Mesenchymal stem cell (in vitro differentiated cells and primary cell): ENCODE results near the gene NDE1.

Source experiments
- DNase-seq: peaks from one replicate; pipeline ENCODE4 v3.0.0-alpha.2; 2013
- H2AFZ ChIP-seq: one replicate; pipeline ENCODE4 v1.6.1; 2013; ENCODE audit warnings: low read depth, mild to moderate bottlenecking, control low read depth, inconsistent platforms, low read length, moderate library complexity
- H2AK5ac ChIP-seq: 2 replicates; pipeline ENCODE4 v1.6.1; 2013; ENCODE audit warnings: low read length, moderate library complexity, mild to moderate bottlenecking, inconsistent platforms; ENCODE audit not compliant: severe bottlenecking
- H2BK120ac ChIP-seq: one replicate; pipeline ENCODE4 v1.6.1; 2013; ENCODE audit warnings: low read depth, mild to moderate bottlenecking, inconsistent platforms, low read length, moderate library complexity
- H2BK12ac ChIP-seq, 2 experiments: one replicate each; pipeline ENCODE4 v1.6.1; 2013; ENCODE audit warnings: inconsistent platforms in 2 of 2, low read length in 2 of 2, mild to moderate bottlenecking in 2 of 2, moderate library complexity in 2 of 2, control low read depth in 1 of 2
- H2BK15ac ChIP-seq: one replicate; pipeline ENCODE4 v1.6.1; 2013; ENCODE audit warnings: mild to moderate bottlenecking, low read depth, inconsistent platforms; ENCODE audit not compliant: poor library complexity, severe bottlenecking
- H2BK5ac ChIP-seq: 2 replicates; pipeline ENCODE4 v1.6.1; 2013; ENCODE audit warnings: low read depth, mild to moderate bottlenecking, low read length, control low read depth, inconsistent platforms; ENCODE audit not compliant: poor library complexity, severe bottlenecking
- H3K14ac ChIP-seq, 2 experiments: one replicate each; pipeline ENCODE4 v1.6.1; 2013; ENCODE audit warnings: inconsistent platforms in 2 of 2, low read length in 2 of 2, control low read depth in 1 of 2, mild to moderate bottlenecking in 1 of 2, moderate library complexity in 1 of 2
- H3K18ac ChIP-seq, 2 experiments: one replicate each; pipeline ENCODE4 v1.6.1; 2013; ENCODE audit warnings: inconsistent platforms in 2 of 2, low read length in 2 of 2, control low read depth in 1 of 2, low read depth in 1 of 2, mild to moderate bottlenecking in 1 of 2
- H3K23ac ChIP-seq, 2 experiments: one replicate each; pipeline ENCODE4 v1.6.1; 2013; ENCODE audit warnings: inconsistent platforms in 2 of 2, low read length in 2 of 2, mild to moderate bottlenecking in 2 of 2, moderate library complexity in 2 of 2, control low read depth in 1 of 2
- H3K27ac ChIP-seq: 2 replicates; pipeline ENCODE4 v1.5.1; 2013; ENCODE audit warnings: mild to moderate bottlenecking, moderate library complexity, low read length, control low read depth, inconsistent platforms; ENCODE audit not compliant: poor library complexity, severe bottlenecking
- H3K27me3 ChIP-seq, 2 experiments: 2 replicates each; pipeline versions ENCODE4 v1.6.1 to v1.7.0; 2013; ENCODE audit warnings: low read length in 2 of 2, mild to moderate bottlenecking in 2 of 2, moderate library complexity in 2 of 2, control low read depth in 1 of 2, inconsistent platforms in 1 of 2; ENCODE audit not compliant: control insufficient read depth in 1 of 2, insufficient read depth in 1 of 2
- H3K36me3 ChIP-seq, 2 experiments: 2 replicates each; pipeline versions ENCODE4 v1.6.1 to v1.7.0; 2013; ENCODE audit warnings: low read length in 2 of 2, control low read depth in 1 of 2, inconsistent platforms in 1 of 2, low read depth in 1 of 2, mild to moderate bottlenecking in 1 of 2; ENCODE audit not compliant: insufficient read depth in 2 of 2, control insufficient read depth in 1 of 2
- H3K4ac ChIP-seq, 2 experiments: one replicate each; pipeline ENCODE4 v1.6.1; 2013; ENCODE audit warnings: inconsistent platforms in 2 of 2, low read length in 2 of 2, mild to moderate bottlenecking in 2 of 2, moderate library complexity in 2 of 2, control low read depth in 1 of 2, low read depth in 1 of 2
- H3K4me1 ChIP-seq: 2 replicates; pipeline ENCODE4 v1.6.1; 2013; ENCODE audit warnings: low read depth, low read length, control low read depth; ENCODE audit not compliant: control insufficient read depth, insufficient read depth
- H3K4me2 ChIP-seq: 2 replicates; pipeline ENCODE4 v1.6.1; 2013; ENCODE audit warnings: low read length, mild to moderate bottlenecking, inconsistent platforms; ENCODE audit not compliant: poor library complexity, severe bottlenecking
- H3K4me3 ChIP-seq, 2 experiments: 2 replicates each; pipeline versions ENCODE4 v1.5.1 to v1.7.0; 2013; ENCODE audit warnings: low read length in 2 of 2, mild to moderate bottlenecking in 2 of 2, control low read depth in 1 of 2, low read depth in 1 of 2; ENCODE audit not compliant: insufficient read depth in 1 of 2
- H3K79me1 ChIP-seq: replicated peaks from 2 replicates; pipeline ENCODE4 v1.6.1; 2013; ENCODE audit warnings: mild to moderate bottlenecking, control low read depth, low read length, inconsistent platforms; ENCODE audit not compliant: poor library complexity, severe bottlenecking
- H3K9ac ChIP-seq: 2 replicates; pipeline ENCODE4 v1.7.0; 2013; ENCODE audit warnings: mild to moderate bottlenecking, low read length, moderate library complexity
- H3K9me3 ChIP-seq: 2 replicates; pipeline ENCODE4 v1.7.0; 2013; ENCODE audit warnings: mild to moderate bottlenecking, low read length; ENCODE audit not compliant: control insufficient read depth
- H4K8ac ChIP-seq: one replicate; pipeline ENCODE4 v1.6.1; 2013; ENCODE audit warnings: inconsistent platforms, mild to moderate bottlenecking, low read length, moderate library complexity
- H4K91ac ChIP-seq: one replicate; pipeline ENCODE4 v1.6.1; 2013; ENCODE audit warnings: mild to moderate bottlenecking, low read length, inconsistent platforms
- WGBS: methylation state at CpG from one replicate; pipeline ENCODE4 v1.1.7; 2013; ENCODE audit warnings: mixed read lengths; 5-methylcytosine and 5-hydroxymethylcytosine counted together

Gene NDE1

GRCh38 chr16:15642557-15643047 is 7.4 kb upstream of the NDE1 start:
- DNase-seq, result peak; percentile 75
- Histone ChIP-seq H2AFZ (peak overlapping the region; percentile 16), H3K18ac (peak overlapping the region; percentile 63 to 95), H3K4me1 (peaks cover 3% of the 10 kb centered on the region), H3K14ac (peak overlapping the region in 1 of 2 experiments; percentile 22), H3K4ac (peak overlapping the region; percentile 54 to 90), H3K27ac (peak overlapping the region; percentile 86), H2AK5ac (no peak overlapping the region), H2BK15ac (peak overlapping the region; percentile 77), H2BK120ac (no peak overlapping the region), H2BK5ac (peak overlapping the region; percentile 4), H3K79me1 (peaks cover 3% of the 10 kb centered on the region), H3K9me3 (no peaks in the 10 kb centered on the region), H2BK12ac (peak overlapping the region; percentile 27 to 56), H3K4me2 (peak overlapping the region; percentile 74), H3K23ac (no peak overlapping the region), H3K36me3 (peaks cover 10 to 17% of the 10 kb centered on the region in 2 experiments), H4K8ac (peak overlapping the region; percentile 97), H3K27me3 (no peaks in the 10 kb centered on the region), H4K91ac (peak overlapping the region; percentile 97), H3K9ac (peak overlapping the region; percentile 100), H3K4me3 (peak overlapping the region; percentile 87 to 99)
- WGBS, result 0% methylated on average over 20 of the region's 23 CpGs

GRCh38 chr16:15643048-15643945 is 6.7 kb upstream of the NDE1 start, which contains the start of gene MARF1:
Gene MARF1 (minus strand): TSS chr16:15643154. CDS start chr16:15639233, 3,921 bp downstream.
- H2AK5ac ChIP-seq, result peak within 1 kb of the TSS; percentile 99
- H3K9me3 ChIP-seq, result no peaks in the 10 kb centered on the region
- H3K79me1 ChIP-seq, result peaks cover 1% of the 10 kb centered on the region
- peak within 1 kb of the TSS; percentile 66 for H2AFZ ChIP-seq
- H2BK15ac ChIP-seq, result peak within 1 kb of the TSS; percentile 77
- H3K4ac ChIP-seq, result peak within 1 kb of the TSS; percentile 98 to 99
- peak within 1 kb of the TSS; percentile 99 for H2BK120ac ChIP-seq
- peak within 1 kb of the TSS; percentile 27 to 56 for H2BK12ac ChIP-seq
- peaks cover 3% of the 10 kb centered on the region for H3K4me1 ChIP-seq
- H4K8ac ChIP-seq, result peak within 1 kb of the TSS; percentile 97
- peak within 1 kb of the TSS; percentile 99 for H2BK5ac ChIP-seq
- peak within 1 kb of the TSS; percentile 90 to 99 for H3K18ac ChIP-seq
- peak within 1 kb of the TSS; percentile 22 to 82 for H3K14ac ChIP-seq
- 2% methylated on average over 56 of the region's 58 CpGs for WGBS
- peaks cover 4 to 10% of the 10 kb centered on the region in 2 experiments for H3K36me3 ChIP-seq
- DNase-seq, result peak; percentile 95
- peak within 1 kb of the TSS; percentile 91 to 99 for H3K4me3 ChIP-seq
- H3K4me2 ChIP-seq, result peak within 1 kb of the TSS; percentile 94
- peak within 1 kb of the TSS; percentile 100 for H3K27ac ChIP-seq
- no peaks in the 10 kb centered on the region for H3K27me3 ChIP-seq
- peak within 1 kb of the TSS in 1 of 2 experiments; percentile 94 for H3K23ac ChIP-seq
- peak within 1 kb of the TSS; percentile 100 for H3K9ac ChIP-seq
- peak within 1 kb of the TSS; percentile 97 for H4K91ac ChIP-seq

- H2AK5ac ChIP-seq, result peak overlapping the region; percentile 37
- peak overlapping the region in 1 of 2 experiments; percentile 11 for H3K18ac ChIP-seq
- H3K79me1 ChIP-seq, result peaks cover 1% of the 10 kb centered on the region
- H3K23ac ChIP-seq, result no peak overlapping the region
- peaks cover 3 to 4% of the 10 kb centered on the region in 2 experiments for H3K36me3 ChIP-seq
- H2BK15ac ChIP-seq, result no peak overlapping the region
- H3K4me1 ChIP-seq, result peaks cover 3% of the 10 kb centered on the region
- H2BK5ac ChIP-seq, result no peak overlapping the region
- peak overlapping the region; percentile 94 for H3K4me2 ChIP-seq
- no peak overlapping the region for H2BK12ac ChIP-seq
- peak overlapping the region; percentile 100 for H3K27ac ChIP-seq
- peak overlapping the region; percentile 100 for H3K9ac ChIP-seq
- H2BK120ac ChIP-seq, result no peak overlapping the region
- H2AFZ ChIP-seq, result no peak overlapping the region
- peak overlapping the region in 1 of 2 experiments; percentile 91 for H3K4me3 ChIP-seq
- DNase-seq, result no peak
- peak overlapping the region; percentile 51 for H4K8ac ChIP-seq
- H4K91ac ChIP-seq, result no peak overlapping the region
- 85% methylated on average over 2 of the region's 4 CpGs for WGBS
- H3K27me3 ChIP-seq, result no peaks in the 10 kb centered on the region
- H3K14ac ChIP-seq, result no peak overlapping the region
- H3K4ac ChIP-seq, result no peak overlapping the region
- H3K9me3 ChIP-seq, result no peaks in the 10 kb centered on the region
Measured at GRCh38 chr16:15643946-15644250, 6.1 kb upstream of the NDE1 start.
